ENCODE measurements around the gene CTNNA3. TPM values are rescaled to one million over a fixed set of nuclear protein-coding genes. Genes with fewer than 3 reads are reported as not detected.

The CTNNA3 gene
- total and polyA plus RNA-seq, 12 donors: 2.0 to 213 (median 171) TPM

DNA sequence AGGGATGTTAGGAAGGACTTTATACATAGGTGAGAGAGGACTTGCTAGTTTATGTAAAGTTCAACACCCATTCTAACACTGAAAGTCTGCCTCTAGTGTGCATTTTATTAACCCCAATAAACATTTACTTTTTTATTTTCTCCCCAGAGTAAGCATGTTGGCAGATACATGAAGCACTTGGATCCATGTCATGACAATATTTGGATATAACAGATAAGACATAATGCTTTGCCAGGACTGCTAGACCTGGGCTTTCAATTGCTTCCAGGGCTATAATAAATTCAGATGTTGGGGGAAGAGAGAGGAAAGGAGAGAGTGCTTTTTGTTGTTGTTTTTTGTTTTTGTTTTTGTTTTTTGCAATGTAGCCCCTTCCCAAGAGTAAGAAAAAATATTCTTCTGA, 1039.5 kb downstream of the CTNNA3 start:
- Histone ChIP-seq H3K4me3 (no peak overlapping the region), H3K27me3 (no peaks in the 10 kb centered on the region), H3K9me3 (peaks cover 0 to 28% (median 15%) of the 10 kb centered on the region in 11 donors), H3K27ac (no peak overlapping the region), H3K36me3 (no peaks in the 10 kb centered on the region), H3K4me1 (no peaks in the 10 kb centered on the region)
- no peak for ATAC-seq
- intact Hi-C loops (cut with DNase I): no loop called here
- DNase-seq: no peak
- TF ChIP-seq, protein P1, sequence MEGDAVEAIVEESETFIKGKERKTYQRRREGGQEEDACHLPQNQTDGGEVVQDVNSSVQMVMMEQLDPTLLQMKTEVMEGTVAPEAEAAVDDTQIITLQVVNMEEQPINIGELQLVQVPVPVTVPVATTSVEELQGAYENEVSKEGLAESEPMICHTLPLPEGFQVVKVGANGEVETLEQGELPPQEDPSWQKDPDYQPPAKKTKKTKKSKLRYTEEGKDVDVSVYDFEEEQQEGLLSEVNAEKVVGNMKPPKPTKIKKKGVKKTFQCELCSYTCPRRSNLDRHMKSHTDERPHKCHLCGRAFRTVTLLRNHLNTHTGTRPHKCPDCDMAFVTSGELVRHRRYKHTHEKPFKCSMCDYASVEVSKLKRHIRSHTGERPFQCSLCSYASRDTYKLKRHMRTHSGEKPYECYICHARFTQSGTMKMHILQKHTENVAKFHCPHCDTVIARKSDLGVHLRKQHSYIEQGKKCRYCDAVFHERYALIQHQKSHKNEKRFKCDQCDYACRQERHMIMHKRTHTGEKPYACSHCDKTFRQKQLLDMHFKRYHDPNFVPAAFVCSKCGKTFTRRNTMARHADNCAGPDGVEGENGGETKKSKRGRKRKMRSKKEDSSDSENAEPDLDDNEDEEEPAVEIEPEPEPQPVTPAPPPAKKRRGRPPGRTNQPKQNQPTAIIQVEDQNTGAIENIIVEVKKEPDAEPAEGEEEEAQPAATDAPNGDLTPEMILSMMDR (IDR thresholded peaks at IDR 0.05): no peak

DNA sequence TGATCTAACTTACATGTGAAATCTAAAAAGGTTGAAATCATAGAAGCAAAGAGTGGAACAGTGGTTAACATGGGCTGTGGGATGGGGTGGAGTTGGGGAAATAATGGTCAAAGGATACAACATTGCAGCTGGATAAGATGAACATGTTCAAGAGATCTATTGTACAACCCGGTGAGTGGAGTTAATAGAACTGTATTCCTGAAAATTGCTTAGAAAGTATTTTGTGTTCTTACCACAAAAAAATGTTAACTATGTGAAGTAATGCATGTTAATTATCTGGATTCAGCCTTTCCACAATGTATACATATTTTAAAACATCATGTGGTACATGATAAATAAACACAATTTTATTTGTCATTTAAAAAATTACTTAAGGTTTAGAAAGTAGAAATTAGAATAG, 1041.1 kb downstream of the CTNNA3 start:
- no peak overlapping the region for H3K27ac ChIP-seq
- 23 to 69% methylated on average over 1 of the region's 1 CpG for WGBS, 2 donors
- H3K4me1 ChIP-seq: no peaks in the 10 kb centered on the region
- DNase-seq (no peak), ATAC-seq (no peak)
- intact Hi-C loops (cut with DNase I): no loop called here
- H3K36me3 ChIP-seq: no peaks in the 10 kb centered on the region
- TF ChIP-seq, protein P1 (IDR thresholded peaks at IDR 0.05): no peak
- peaks cover 0 to 39% (median 15%) of the 10 kb centered on the region in 11 donors for H3K9me3 ChIP-seq
- H3K4me3 ChIP-seq: no peak overlapping the region
- no peaks in the 10 kb centered on the region for H3K27me3 ChIP-seq

DNA sequence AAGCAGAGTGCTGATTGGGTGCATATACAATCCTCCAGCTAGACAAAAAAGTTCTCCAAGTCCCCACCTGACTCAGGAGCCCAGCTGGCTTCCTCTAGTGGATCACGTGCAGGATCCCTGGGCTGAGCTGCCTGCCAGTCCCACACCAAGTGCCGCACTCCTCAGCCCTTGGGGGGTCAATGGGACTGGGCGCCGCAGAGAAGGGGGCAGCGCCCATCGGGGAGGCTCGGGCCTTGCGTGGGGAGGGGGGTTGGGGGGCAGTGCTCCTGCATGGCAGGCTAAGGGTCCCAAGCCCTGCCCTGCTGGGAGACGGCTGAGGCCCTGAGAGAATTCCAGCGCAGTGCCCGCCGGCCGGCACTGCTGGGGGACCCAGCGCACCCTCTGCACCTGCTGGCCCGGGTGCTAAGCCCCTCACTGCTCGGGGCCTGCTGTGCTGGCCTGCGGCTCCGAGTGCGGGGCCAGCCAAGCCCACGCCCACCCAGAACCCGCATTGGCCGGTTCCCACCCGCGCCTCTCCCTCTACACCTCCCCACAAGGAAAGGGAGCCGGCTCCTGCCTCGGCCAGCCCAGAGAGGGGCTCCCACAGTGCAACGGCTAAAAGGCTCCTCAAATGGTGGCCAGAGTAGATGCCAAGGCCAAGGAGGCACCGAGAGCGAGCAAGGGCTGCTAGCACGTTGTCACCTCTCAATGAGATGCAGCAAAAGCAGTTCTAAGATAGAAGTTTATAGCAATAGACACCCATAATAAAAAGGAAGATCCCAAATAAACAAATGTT, 1044.5 kb downstream of the CTNNA3 start:
- Histone ChIP-seq H3K4me3 (no peak overlapping the region), H3K27ac (no peak overlapping the region), H3K27me3 (no peaks in the 10 kb centered on the region), H3K4me1 (no peaks in the 10 kb centered on the region), H3K36me3 (no peaks in the 10 kb centered on the region), H3K9me3 (peaks cover 0 to 50% (median 15%) of the 10 kb centered on the region in 11 donors)
- DNase-seq (no peak), ATAC-seq (no peak)
- TF ChIP-seq, protein P1 (IDR thresholded peaks at IDR 0.05): no peak
- intact Hi-C loops (cut with DNase I): loop anchor here in 1 of 10 donors (1.0 kb wide), 1 partner anchor 44 kb away; no protein-coding TSS in a partner anchor
- WGBS, 2 donors: 91 to 95% methylated on average over 29 to 30 of the region's 30 CpGs

DNA sequence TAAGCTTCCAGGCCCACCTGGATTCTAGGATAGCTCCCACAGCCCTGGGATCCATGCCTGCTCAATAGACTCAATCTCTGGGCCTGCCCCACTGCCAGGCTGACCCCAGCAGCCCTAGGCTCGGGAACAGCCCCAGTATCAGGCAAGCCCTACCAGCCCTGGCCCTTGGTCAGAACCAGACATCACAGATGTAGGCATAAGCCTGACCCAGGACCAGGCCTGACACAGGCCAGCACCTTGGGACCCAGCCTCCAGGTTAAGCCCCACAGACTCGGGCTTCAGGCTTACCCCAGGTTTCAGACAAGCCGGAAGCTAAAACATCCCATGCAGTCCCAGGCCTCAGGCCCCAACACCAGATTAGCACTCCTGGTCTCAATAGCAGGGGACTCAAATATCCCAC, 1046.4 kb downstream of the CTNNA3 start:
- Histone ChIP-seq H3K27ac (no peak overlapping the region), H3K36me3 (no peaks in the 10 kb centered on the region), H3K4me3 (no peak overlapping the region), H3K9me3 (peaks cover 0 to 48% (median 15%) of the 10 kb centered on the region in 11 donors), H3K27me3 (no peaks in the 10 kb centered on the region), H3K4me1 (no peaks in the 10 kb centered on the region)
- intact Hi-C loops (cut with DNase I): no loop called here
- TF ChIP-seq, protein P1 (IDR thresholded peaks at IDR 0.05): no peak
- WGBS, 2 donors: 74 to 80% methylated on average over 3 of the region's 3 CpGs
- DNase-seq (no peak), ATAC-seq (no peak)
